Activated naive CD8-positive, alpha-beta T cell treated with anti-CD3 and anti-CD28 coated beads, Interleukin-2, amount 50 U/mL, for 16 hours (primary cell): Measurements from ENCODE around the gene OR6N1.

ENCODE experiments used
- DNase-seq: peaks from one replicate; pipeline ENCODE4 v3.0.0-alpha.2; 2020; ENCODE audit warnings: low read depth, low spot score

OR6N1 gene

GRCh38 chr1:158771950-158772866 is at the start of gene OR6N1:
Gene OR6N1, minus strand, starts transcription at chr1:158772195. Its CDS starts 5,513 bp downstream, at chr1:158766682.
- no peak for DNase-seq

- no peak for DNase-seq
These were observed 49.7 kb upstream of the OR6N1 start for GRCh38 chr1:158821723-158822122.

GRCh38 chr1:158819461-158820443 is 47.8 kb upstream of the OR6N1 start:
- DNase-seq, result no peak

DNA sequence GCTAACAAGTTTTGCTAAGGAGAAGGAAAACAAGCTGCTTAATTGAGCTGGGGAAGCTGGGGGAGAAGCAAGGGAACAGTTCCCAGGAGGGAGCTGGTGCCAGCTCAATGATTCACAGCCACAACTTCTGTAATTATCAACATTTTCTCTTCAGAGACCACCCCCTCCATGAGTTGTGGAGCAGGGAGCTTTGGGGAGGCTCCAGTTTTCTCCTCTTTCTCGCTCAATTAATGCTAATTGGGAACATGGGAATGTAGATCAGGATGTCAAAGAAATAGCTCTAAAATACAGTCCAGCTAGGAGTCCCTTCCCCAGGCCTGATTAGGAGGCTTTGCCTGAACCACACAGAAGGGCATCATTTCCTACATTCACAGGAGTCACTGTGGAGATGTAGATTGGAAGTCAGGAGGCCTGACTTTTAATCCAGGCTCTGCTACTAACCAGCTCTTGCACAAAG is 47.0 kb upstream of the OR6N1 start:
- no peak for DNase-seq

DNA sequence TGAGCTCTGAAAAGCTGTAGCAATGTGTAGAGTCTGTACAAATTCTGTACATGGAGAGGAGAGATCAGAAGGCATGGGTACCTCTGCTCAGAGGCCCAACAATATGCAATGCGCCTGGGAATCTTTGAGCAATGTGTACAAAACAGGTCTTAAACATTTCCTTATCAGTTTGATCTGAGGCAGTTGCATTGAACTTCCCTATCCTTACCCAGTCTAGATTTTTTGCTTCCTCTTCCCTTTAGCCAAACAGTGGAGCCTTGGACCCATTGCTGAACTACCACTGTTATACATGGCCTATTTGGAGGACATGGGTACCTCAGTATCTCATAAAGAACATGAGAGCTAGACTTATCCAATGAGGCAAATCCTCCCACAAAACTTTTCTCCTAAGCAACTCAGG is 46.6 kb upstream of the OR6N1 start:
- no peak for DNase-seq

GRCh38 chr1:158814970-158815369 is 43.0 kb upstream of the OR6N1 start:
- DNase-seq, result no peak

- DNase-seq, result no peak
These were observed 41.2 kb upstream of the OR6N1 start for GRCh38 chr1:158813164-158813563.

DNA sequence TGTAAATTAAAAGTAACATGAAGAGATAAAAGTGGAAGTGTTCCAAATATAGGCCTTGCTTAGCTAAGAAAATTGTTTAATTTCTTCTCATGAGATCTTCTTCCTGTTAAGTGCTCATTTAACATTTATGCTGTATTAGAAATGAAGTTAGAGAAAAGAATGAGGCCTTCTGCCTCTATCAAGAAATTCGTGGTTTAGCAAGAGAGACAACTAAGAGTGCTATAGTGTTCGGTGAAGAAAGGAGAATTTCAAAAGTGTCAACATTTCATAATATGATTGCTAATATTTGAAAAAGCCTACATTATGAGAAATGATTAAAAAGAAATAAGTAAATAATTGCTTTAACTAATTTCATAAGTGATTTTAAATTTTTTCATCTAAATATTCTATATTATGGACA is 40.3 kb upstream of the OR6N1 start:
- no peak for DNase-seq

DNA sequence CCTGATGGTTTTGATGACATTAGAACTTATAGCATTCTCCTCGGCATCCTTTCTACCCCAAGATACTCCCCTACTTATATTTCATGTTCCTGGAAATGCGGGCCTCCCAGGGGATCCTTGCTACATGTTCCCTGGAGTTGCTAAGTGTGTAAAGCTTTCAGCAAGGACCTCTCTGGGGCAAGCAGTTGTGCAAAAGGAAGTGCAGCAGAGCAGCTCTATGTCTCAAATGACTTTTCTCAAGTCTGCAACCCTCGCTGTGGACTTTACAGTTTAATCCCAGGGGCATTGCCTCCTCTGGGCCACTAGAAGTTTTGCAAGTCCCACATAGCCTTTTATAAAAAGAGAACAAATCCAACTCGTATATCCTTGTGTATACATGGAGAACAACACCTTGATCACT is 38.3 kb upstream of the OR6N1 start:
- no peak for DNase-seq

DNA sequence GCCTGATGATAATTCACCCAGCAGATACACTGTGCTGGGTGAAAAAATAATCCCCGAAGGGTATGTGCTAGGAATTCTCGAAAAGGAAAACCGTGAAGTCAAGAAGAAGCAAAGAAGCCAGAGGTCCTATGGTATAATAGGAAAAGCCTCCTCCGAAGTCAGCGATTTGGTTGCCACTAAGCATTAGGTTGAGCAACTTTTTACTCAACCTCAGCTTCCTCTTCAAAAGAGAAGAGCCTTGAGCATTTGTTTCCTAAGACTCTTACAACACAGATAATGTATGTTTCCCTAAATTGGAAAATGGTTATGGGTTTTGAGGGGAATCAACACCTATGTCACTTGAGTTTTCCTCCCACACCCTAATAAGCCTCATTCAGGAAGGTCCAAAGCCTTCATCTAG is 37.9 kb upstream of the OR6N1 start:
- no peak for DNase-seq

DNA sequence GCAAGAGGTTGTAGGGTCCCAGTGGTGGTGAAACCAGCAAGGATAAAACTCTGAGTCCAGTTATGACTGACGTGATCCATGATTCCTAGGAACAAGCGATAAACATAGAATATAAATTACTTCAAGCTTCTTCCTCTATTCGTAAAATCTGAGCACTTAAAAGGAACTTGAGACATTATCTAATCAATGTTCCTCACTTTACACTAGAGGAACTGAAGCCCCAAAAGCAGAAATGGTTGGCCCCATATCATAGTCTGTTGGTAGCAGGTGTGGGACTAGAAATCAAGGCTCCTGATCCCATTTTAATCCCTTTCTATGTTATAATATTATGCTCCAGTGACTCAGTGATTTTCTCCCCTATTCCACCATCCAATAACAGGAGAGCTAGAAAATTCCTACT is 37.3 kb upstream of the OR6N1 start:
- DNase-seq, result no peak

- no peak for DNase-seq
These were observed 35.0 kb upstream of the OR6N1 start for GRCh38 chr1:158806916-158807536.

- DNase-seq, result no peak
These were observed 31.7 kb upstream of the OR6N1 start for GRCh38 chr1:158803678-158804077.

DNA sequence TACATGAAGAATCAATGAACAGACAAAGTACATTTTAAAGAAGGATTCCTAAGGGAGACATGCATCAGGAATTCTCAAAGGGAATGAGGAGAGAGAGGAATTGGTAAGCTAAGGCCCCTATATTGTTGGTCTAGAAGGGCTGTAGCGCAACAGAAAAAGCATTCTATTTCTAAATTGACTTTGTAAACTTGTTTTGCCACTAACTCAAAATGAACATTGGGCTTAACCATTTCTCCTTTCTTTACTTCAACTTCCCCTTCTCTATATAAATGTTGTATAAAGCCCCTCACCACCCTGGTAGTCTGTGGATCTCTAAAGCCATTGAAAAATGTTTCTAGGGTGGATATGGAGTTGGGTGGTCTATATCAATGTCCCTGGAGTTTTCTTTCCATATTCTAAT is 29.4 kb upstream of the OR6N1 start:
- no peak for DNase-seq

DNA sequence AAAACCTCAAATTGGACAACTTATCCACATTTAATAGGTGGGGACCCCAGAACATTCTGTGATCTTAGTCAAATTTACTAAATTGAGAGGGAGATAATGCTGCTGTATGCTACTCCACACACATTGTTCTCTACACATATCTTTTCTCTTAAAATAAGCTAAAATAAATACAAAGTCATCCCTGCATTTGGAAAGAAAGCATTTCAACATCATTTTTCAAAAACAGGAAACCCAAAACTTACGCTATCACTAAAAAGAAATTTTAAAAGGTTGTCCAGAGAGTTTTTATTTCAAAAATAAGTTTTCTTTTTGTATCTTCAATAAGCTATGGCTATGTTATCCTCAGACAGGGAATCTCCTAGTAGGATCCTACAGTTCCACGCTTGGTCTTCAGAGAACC is 28.5 kb upstream of the OR6N1 start:
- DNase-seq, result no peak

- DNase-seq, result no peak
These were observed 27.7 kb upstream of the OR6N1 start for GRCh38 chr1:158799689-158800088.

- DNase-seq, result no peak
These were observed 26.5 kb upstream of the OR6N1 start for GRCh38 chr1:158798531-158798930.

- DNase-seq, result no peak
These were observed 22.3 kb upstream of the OR6N1 start for GRCh38 chr1:158794247-158794646.

DNA sequence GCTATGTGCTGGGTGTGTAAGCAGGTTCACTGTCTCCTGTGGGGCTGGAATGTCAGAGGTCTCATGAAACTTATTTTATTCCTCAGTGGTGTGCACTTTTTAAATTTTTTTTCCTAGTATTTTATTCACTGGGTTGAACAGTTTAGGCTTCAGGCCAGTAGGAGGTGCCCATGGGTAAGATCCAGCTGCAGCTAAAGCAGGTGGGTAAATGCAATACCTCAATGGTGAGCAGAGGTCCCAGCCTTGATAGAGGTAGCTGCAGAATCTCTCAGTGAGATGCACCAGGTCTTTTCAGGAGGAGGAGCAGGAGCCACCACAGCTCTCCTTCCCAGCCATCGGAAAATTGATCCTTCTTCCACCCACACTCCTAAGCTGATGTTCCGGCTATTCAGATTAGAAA is 21.6 kb upstream of the OR6N1 start:
- DNase-seq, result no peak

GRCh38 chr1:158781104-158781503 is 9.1 kb upstream of the OR6N1 start, which contains the start of gene OR6N2:
Gene OR6N2, minus strand, starts transcription at chr1:158781204. Its CDS starts 3,569 bp downstream, at chr1:158777635.
- DNase-seq, result no peak

- DNase-seq, result no peak
These were observed 17.6 kb downstream of the OR6N1 start, which contains the start of gene OR6K6 for GRCh38 chr1:158754420-158754819. Gene OR6K6, plus strand, starts transcription at chr1:158754720. Its CDS starts 168 bp downstream, at chr1:158754888.
